HepG2 (cell line): ENCODE data around the gene TMEM151A. TPM values are rescaled to one million over a fixed set of nuclear protein-coding genes. Genes with fewer than 3 reads are reported as not detected.

Source experiments
- ATAC-seq: fragments of 200-7000 bp; cut with Tn5 transposase; 3 replicates; pipeline ENCODE4 v1.9.1; 2020; ENCODE audit warnings: mild to moderate bottlenecking, moderate library complexity
- BruUV-seq: library from RNA; stranded (reverse); fragments of 400-500 nt; replicated peaks from 2 replicates; lab custom pipeline; 2021; lab: Mats Ljungman, UMichigan
- CTCF ChIA-PET: fragments of 300-600 bp; formaldehyde crosslinking; extraction: SDS; loops from one replicate; lab custom pipeline; 2021; ENCODE audit warnings: low total read pairs, inconsistent platforms, low intra/inter-chr PET ratio; lab: Yijun Ruan, JAX
- POLR2A ChIA-PET: fragments of 350-600 bp; sonication (Branson Sonifier 250); formaldehyde crosslinking; loops from one replicate; lab custom pipeline; 2020; ENCODE audit warnings: antibody characterized with exemption, inconsistent platforms; lab: Yijun Ruan, JAX
- DNase-seq: peaks from one replicate; pipeline ENCODE4 v3.0.0-alpha.2; 2015; ENCODE audit warnings: low spot score
- FAIRE-seq: peaks from 3 replicates; lab custom pipeline; 2011; peaks lifted over from hg19 to GRCh38; lab: Jason Lieb, UNC
- H2AFZ ChIP-seq: one replicate; pipeline ENCODE4 v1.6.1; 2011; ENCODE audit warnings: low read length, inconsistent platforms
- H3K27ac ChIP-seq: fragments of 300-600 bp; 3 replicates; pipeline ENCODE4 v1.8.0; 2011; ENCODE audit warnings: mixed run types, mild to moderate bottlenecking, mixed read lengths, low read length, inconsistent platforms; ENCODE audit not compliant: insufficient read depth; ENCODE audit errors: extremely low read length
- H3K27me3 ChIP-seq, 2 experiments: fragments of 200-600 bp in 1 of 2; 2 replicates in 1 of 2; 3 replicates in 1 of 2; pipeline versions ENCODE4 v1.6.0 to v1.8.0; 2011; ENCODE audit warnings: low read length in 2 of 2, mild to moderate bottlenecking in 2 of 2, moderate library complexity in 2 of 2, inconsistent platforms in 1 of 2; ENCODE audit not compliant: insufficient read depth in 2 of 2, control insufficient read depth in 1 of 2
- H3K36me3 ChIP-seq, 2 experiments: fragments of 200-600 bp in 1 of 2; replicated peaks in 1 of 2; 2 replicates in 1 of 2; 3 replicates in 1 of 2; pipeline versions ENCODE4 v1.5.1 to v1.8.0; 2011; ENCODE audit warnings: low read length in 2 of 2, inconsistent platforms in 1 of 2; ENCODE audit not compliant: insufficient read depth in 2 of 2, control insufficient read depth in 1 of 2
- H3K4me1 ChIP-seq: 2 replicates; pipeline ENCODE4 v1.5.1; 2012; ENCODE audit warnings: low read length, inconsistent platforms; ENCODE audit not compliant: insufficient read depth
- H3K4me2 ChIP-seq: 2 replicates; pipeline ENCODE4 v1.6.0; 2011; ENCODE audit warnings: low read depth, low read length, inconsistent platforms
- H3K4me3 ChIP-seq, 3 experiments: fragments of 200-600 bp in 1 of 3; sonication (generic), shearing (Covaris generic) in 1 of 3; replicated peaks in 1 of 3; 2 replicates each; pipeline ENCODE4 v1.5.1; 2011 to 2016; ENCODE audit warnings: low read length in 3 of 3, inconsistent platforms in 2 of 3, low read depth in 2 of 3, mild to moderate bottlenecking in 2 of 3, control low read depth in 1 of 3, mixed read lengths in 1 of 3; ENCODE audit not compliant: insufficient read depth in 1 of 3
- H3K79me2 ChIP-seq: one replicate; pipeline ENCODE4 v1.6.1; 2011; ENCODE audit warnings: low read length, inconsistent platforms; ENCODE audit not compliant: insufficient read depth
- H3K9ac ChIP-seq: 2 replicates; pipeline ENCODE4 v1.6.0; 2011; ENCODE audit warnings: mild to moderate bottlenecking, low read depth, low read length, inconsistent platforms; ENCODE audit not compliant: insufficient read depth
- H3K9me3 ChIP-seq: 2 replicates; pipeline ENCODE4 v1.5.1; 2012; ENCODE audit warnings: mild to moderate bottlenecking, low read length
- H4K20me1 ChIP-seq: 2 replicates; pipeline ENCODE4 v1.6.0; 2011; ENCODE audit warnings: inconsistent platforms, mild to moderate bottlenecking, low read length, moderate library complexity; ENCODE audit not compliant: insufficient read depth
- CCAR2 ChIP-seq: fragments of 200-400 bp; formaldehyde crosslinking; optimal IDR thresholded peaks from 2 replicates; pipeline ENCODE3; 2018; ENCODE audit warnings: low read depth, mild to moderate bottlenecking, low read length, moderate library complexity
- CHCHD3 ChIP-seq: sonication (generic); formaldehyde crosslinking; IDR thresholded peaks from 2 replicates; pipeline ENCODE4 v1.8.0; 2022; ENCODE audit warnings: mild to moderate bottlenecking, missing genetic modification reagents, moderate library complexity
- HOXA3 ChIP-seq: sonication (generic); formaldehyde crosslinking; IDR thresholded peaks from 2 replicates; pipeline ENCODE4 v1.5.0; 2020; ENCODE audit warnings: missing genetic modification reagents
- MLLT10 ChIP-seq: sonication (generic); formaldehyde crosslinking; IDR thresholded peaks from 2 replicates; pipeline ENCODE4 v1.4.0; 2020; ENCODE audit warnings: missing genetic modification reagents
- MTA1 ChIP-seq: sonication (generic); formaldehyde crosslinking; IDR thresholded peaks from 2 replicates; pipeline ENCODE4 v1.4.0; 2020; ENCODE audit warnings: missing genetic modification reagents, mild to moderate bottlenecking, borderline replicate concordance
- NONO ChIP-seq, 2 experiments: fragments of 450-650 bp in 1 of 2; sonication (generic) in 1 of 2; formaldehyde crosslinking in 1 of 2; IDR thresholded peaks in 1 of 2; conservative IDR thresholded peaks in 1 of 2; 2 replicates each; pipeline versions ENCODE4 v1.6.1 to v1.8.0; 2017 to 2022; ENCODE audit warnings: mild to moderate bottlenecking in 1 of 2, missing genetic modification reagents in 1 of 2, moderate library complexity in 1 of 2
- ZBTB4 ChIP-seq: sonication (generic); formaldehyde crosslinking; IDR thresholded peaks from 2 replicates; pipeline ENCODE4 v1.4.0; 2020; ENCODE audit warnings: missing genetic modification reagents, mild to moderate bottlenecking, borderline replicate concordance
- WGBS: methylation state at CpG from one replicate; pipeline ENCODE4 v1.1.6; 2017; ENCODE audit warnings: low lambda C conversion rate; 5-methylcytosine and 5-hydroxymethylcytosine counted together
- in situ Hi-C: cut with HindIII; loops from 2 replicates; pipeline ENCODE4 v1.10.0; 2017; ENCODE audit warnings: low pct_unique_long_range_greater_than_20kb; ENCODE audit not compliant: extremely low pct_ligation_motif_present
- intact Hi-C: fragments of 100-400 bp; cut with micrococcal nuclease; formaldehyde crosslinking; loops from one replicate; pipeline ENCODE4 v1.10.0; 2022; ENCODE audit not compliant: unreplicated experiment
- polyA plus RNA-seq, 8 experiments: library from polyadenylated mRNA; depleted of rRNA in 3 of 8; stranded (reverse) in 7 of 8; unstranded in 1 of 8; fragments of >200 nt; fragmentation: Illumina TruSeq in 4 of 8; extraction: Trizol in 4 of 8; gene quantifications; 2 replicates each; pipeline versions ENCODE4 v1.2.1 to v1.2.3, GENCODE V29; 2011 to 2016; ENCODE audit warnings: low read depth in 4 of 8, missing spikeins in 1 of 8, mixed read lengths in 1 of 8; ENCODE audit not compliant: insufficient read depth in 1 of 8
- total RNA-seq, 5 experiments: library from RNA; depleted of rRNA; stranded (reverse); fragments of >200 nt; fragmentation: Illumina TruSeq; extraction: Trizol; gene quantifications; 2 replicates each; pipeline ENCODE4 v1.2.3, GENCODE V29; 2016; ENCODE audit warnings: low read depth in 1 of 5
- TF ChIP-seq, protein P1 (sequence below): IDR thresholded peaks from 2 replicates; pipeline ENCODE4 v1.6.1; 2016; ENCODE audit warnings: missing compliant biosample characterization, missing genetic modification reagents, borderline replicate concordance
- TF ChIP-seq, protein P2 (sequence below): IDR thresholded peaks from 2 replicates; pipeline ENCODE4 v1.6.1; 2018; ENCODE audit warnings: missing genetic modification reagents, mild to moderate bottlenecking, missing compliant biosample characterization
- TF ChIP-seq, protein P3 (sequence below): IDR thresholded peaks from 2 replicates; pipeline ENCODE4 v1.6.1; 2016; ENCODE audit warnings: missing compliant biosample characterization, missing genetic modification reagents, borderline replicate concordance

Gene TMEM151A
- total and polyA plus RNA-seq, 2 of the 13 experiments (the other 11 are each of a cell fraction or from before 2014, with no cell fraction given), result 0.18 to 0.33 TPM

DNA sequence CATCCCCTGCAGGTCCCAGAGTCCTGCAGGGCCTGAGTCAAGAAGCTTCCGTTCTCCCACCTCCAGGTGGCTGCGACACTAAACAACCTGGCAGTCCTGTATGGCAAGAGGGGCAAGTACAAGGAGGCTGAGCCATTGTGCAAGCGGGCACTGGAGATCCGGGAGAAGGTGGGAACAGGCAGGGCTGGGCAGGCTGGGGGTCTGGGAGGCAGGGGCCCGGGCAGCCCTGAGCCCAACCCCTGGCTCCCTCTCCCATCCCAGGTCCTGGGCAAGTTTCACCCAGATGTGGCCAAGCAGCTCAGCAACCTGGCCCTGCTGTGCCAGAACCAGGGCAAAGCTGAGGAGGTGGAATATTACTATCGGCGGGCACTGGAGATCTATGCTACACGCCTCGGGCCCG is 27.9 kb upstream of the TMEM151A start:
- H3K27ac ChIP-seq, result no peak overlapping the region
- no peaks in the 10 kb centered on the region; a peak in 1 of 5 replicates for H3K27me3 ChIP-seq
- CTCF ChIA-PET, result no interaction called here
- peaks cover 5 to 8% of the 10 kb centered on the region in 2 experiments; a peak in 3 of 5 replicates for H3K36me3 ChIP-seq
- no peak overlapping the region for H3K9ac ChIP-seq
- 96% methylated on average over 9 of the region's 10 CpGs for WGBS
- TF ChIP-seq, protein P1, sequence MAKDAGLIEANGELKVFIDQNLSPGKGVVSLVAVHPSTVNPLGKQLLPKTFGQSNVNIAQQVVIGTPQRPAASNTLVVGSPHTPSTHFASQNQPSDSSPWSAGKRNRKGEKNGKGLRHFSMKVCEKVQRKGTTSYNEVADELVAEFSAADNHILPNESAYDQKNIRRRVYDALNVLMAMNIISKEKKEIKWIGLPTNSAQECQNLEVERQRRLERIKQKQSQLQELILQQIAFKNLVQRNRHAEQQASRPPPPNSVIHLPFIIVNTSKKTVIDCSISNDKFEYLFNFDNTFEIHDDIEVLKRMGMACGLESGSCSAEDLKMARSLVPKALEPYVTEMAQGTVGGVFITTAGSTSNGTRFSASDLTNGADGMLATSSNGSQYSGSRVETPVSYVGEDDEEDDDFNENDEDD (CRISPR knock-in tag), result no peak
- TF ChIP-seq HOXA3 (CRISPR knock-in tag), result no peak
- intact Hi-C loops, result no loop called here
- in situ Hi-C loops, result no loop called here
- no peak overlapping the region for H3K4me3 ChIP-seq
- DNase-seq (no peak), ATAC-seq (no peak), FAIRE-seq (no peak)
- BruUV-seq, result no TSS peak
- no peak overlapping the region for H2AFZ ChIP-seq
- H3K79me2 ChIP-seq, result peaks cover 3% of the 10 kb centered on the region
- peaks cover 2% of the 10 kb centered on the region; the same call in 1 of the 2 replicates for H4K20me1 ChIP-seq
- H3K4me2 ChIP-seq, result no peak overlapping the region
- no peaks in the 10 kb centered on the region for H3K9me3 ChIP-seq
- peaks cover 4% of the 10 kb centered on the region for H3K4me1 ChIP-seq
- POLR2A ChIA-PET, result no interaction called here

GRCh38 chr11:66264383-66264782 is 27.3 kb upstream of the TMEM151A start:
- POLR2A ChIA-PET, result no interaction called here
- DNase-seq (no peak), ATAC-seq (no peak), FAIRE-seq (no peak)
- Histone ChIP-seq H4K20me1 (peaks cover 5% of the 10 kb centered on the region), H3K9ac (no peak overlapping the region), H3K4me3 (no peak overlapping the region), H3K9me3 (no peaks in the 10 kb centered on the region), H3K27me3 (no peaks in the 10 kb centered on the region; a peak in 1 of 5 replicates), H3K27ac (no peak overlapping the region), H3K4me2 (no peak overlapping the region), H3K79me2 (peaks cover 9% of the 10 kb centered on the region), H3K36me3 (peaks cover 5 to 8% of the 10 kb centered on the region in 2 experiments; a peak in 3 of 5 replicates), H3K4me1 (peaks cover 2% of the 10 kb centered on the region), H2AFZ (no peak overlapping the region)
- in situ Hi-C loops (no loop called here), intact Hi-C loops (no loop called here)
- CTCF ChIA-PET, result no interaction called here
- BruUV-seq, result no TSS peak
- WGBS, result 87% methylated on average over 6 of the region's 8 CpGs
- no peak for TF ChIP-seq CHCHD3 (CRISPR knock-in tag)
- TF ChIP-seq, protein P2, sequence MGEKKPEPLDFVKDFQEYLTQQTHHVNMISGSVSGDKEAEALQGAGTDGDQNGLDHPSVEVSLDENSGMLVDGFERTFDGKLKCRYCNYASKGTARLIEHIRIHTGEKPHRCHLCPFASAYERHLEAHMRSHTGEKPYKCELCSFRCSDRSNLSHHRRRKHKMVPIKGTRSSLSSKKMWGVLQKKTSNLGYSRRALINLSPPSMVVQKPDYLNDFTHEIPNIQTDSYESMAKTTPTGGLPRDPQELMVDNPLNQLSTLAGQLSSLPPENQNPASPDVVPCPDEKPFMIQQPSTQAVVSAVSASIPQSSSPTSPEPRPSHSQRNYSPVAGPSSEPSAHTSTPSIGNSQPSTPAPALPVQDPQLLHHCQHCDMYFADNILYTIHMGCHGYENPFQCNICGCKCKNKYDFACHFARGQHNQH (CRISPR knock-in tag), result no peak
- no peak for TF ChIP-seq NONO (IDR thresholded peaks at IDR 0.05)
- TF ChIP-seq NONO (CRISPR knock-in tag; conservative IDR thresholded peaks at IDR 0.05), result no peak
- TF ChIP-seq, protein P3, sequence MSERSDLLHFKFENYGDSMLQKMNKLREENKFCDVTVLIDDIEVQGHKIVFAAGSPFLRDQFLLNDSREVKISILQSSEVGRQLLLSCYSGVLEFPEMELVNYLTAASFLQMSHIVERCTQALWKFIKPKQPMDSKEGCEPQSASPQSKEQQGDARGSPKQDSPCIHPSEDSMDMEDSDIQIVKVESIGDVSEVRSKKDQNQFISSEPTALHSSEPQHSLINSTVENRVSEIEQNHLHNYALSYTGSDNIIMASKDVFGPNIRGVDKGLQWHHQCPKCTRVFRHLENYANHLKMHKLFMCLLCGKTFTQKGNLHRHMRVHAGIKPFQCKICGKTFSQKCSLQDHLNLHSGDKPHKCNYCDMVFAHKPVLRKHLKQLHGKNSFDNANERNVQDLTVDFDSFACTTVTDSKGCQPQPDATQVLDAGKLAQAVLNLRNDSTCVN (CRISPR knock-in tag), result no peak
- no peak for TF ChIP-seq MTA1 (CRISPR knock-in tag)
- no peak for TF ChIP-seq ZBTB4 (CRISPR knock-in tag)
- TF ChIP-seq MLLT10 (CRISPR knock-in tag), result no peak
- TF ChIP-seq CCAR2, result no peak
